Thymus (tissue), 11 donors: ENCODE results near the gene UXT. TPM values are rescaled to one million over a fixed set of nuclear protein-coding genes. Genes with fewer than 3 reads are reported as not detected.
"Not testable (repeated sequence)": the region's sequence is repeated elsewhere in the genome, so short reads cannot be mapped to it uniquely, and the experiment has no call there.

ENCODE experiments used
- DNase-seq, 9 donors: peaks; one replicate each; pipeline ENCODE4 v3.0.0-alpha.2; 2013; ENCODE audit warnings: low spot score in 9 of 9, low read depth in 6 of 9, missing footprints in 1 of 9
- H3K27ac ChIP-seq, 2 donors: one replicate each; pipeline ENCODE4 v1.5.1; 2013; ENCODE audit warnings: control low read depth in 1 of 2, low read depth in 1 of 2, low read length in 1 of 2, mild to moderate bottlenecking in 1 of 2, moderate library complexity in 1 of 2
- H3K27me3 ChIP-seq, 2 donors: one replicate each; pipeline ENCODE4 v1.5.1; 2013; ENCODE audit warnings: low read length in 1 of 2; ENCODE audit not compliant: control insufficient read depth in 2 of 2, insufficient read depth in 1 of 2
- H3K36me3 ChIP-seq, 2 donors: one replicate each; pipeline ENCODE4 v1.5.1; 2013; ENCODE audit warnings: low read length in 1 of 2, mild to moderate bottlenecking in 1 of 2, moderate library complexity in 1 of 2; ENCODE audit not compliant: control insufficient read depth in 2 of 2, insufficient read depth in 2 of 2
- H3K4me1 ChIP-seq, 2 donors: one replicate each; pipeline ENCODE4 v1.5.1; 2013; ENCODE audit warnings: low read length in 2 of 2; ENCODE audit not compliant: control insufficient read depth in 2 of 2, insufficient read depth in 2 of 2
- H3K4me3 ChIP-seq, 2 donors: one replicate each; pipeline ENCODE4 v1.5.1; 2013; ENCODE audit warnings: low read length in 2 of 2, control low read depth in 1 of 2, mild to moderate bottlenecking in 1 of 2
- H3K9me3 ChIP-seq, 2 donors: one replicate each; pipeline ENCODE4 v1.5.1; 2013; ENCODE audit warnings: low read length in 1 of 2, mild to moderate bottlenecking in 1 of 2; ENCODE audit not compliant: control insufficient read depth in 2 of 2, insufficient read depth in 1 of 2
- WGBS: extraction: QIAGEN DNeasy Blood & Tissue Kit; methylation state at CpG from one replicate; pipeline ENCODE4 v1.1.7; 2013; 5-methylcytosine and 5-hydroxymethylcytosine counted together
- polyA plus RNA-seq: library from polyadenylated mRNA; stranded (reverse); fragments of 200-250 nt; gene quantifications from one replicate; pipeline ENCODE4 v1.2.3, GENCODE V29; 2013
- total RNA-seq: library from RNA; stranded (reverse); fragments of 120-200 nt; gene quantifications from one replicate; pipeline ENCODE4 v1.2.4, GENCODE V29; 2013
- donor health status: healthy.

The UXT gene
- total and polyA plus RNA-seq, 2 donors, result 199 to 242 TPM

DNA sequence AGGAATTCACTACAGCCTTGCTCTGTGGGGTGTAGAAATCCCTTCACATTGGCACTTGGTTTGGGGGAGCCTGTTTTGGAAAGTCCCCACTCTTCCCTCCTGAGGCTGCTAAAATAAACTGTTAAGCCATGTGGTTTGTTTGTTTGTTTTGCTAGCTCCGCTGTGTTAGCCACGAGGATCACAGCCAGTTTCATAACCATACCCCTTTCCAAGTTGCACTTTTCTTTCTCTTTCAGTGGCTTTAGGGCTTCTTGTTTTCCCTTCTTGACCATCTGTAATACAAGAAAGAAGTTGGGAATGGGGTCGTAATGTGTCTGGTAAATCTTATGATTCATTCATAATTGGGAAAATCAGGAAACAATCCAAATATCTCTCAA is 24.8 kb upstream of the UXT start:
- Histone ChIP-seq H3K4me3 (no peak overlapping the region), H3K9me3 (no peaks in the 10 kb centered on the region), H3K27me3 (peaks cover 0 to 2% of the 10 kb centered on the region in 2 donors), H3K36me3 (no peaks in the 10 kb centered on the region), H3K4me1 (no peaks in the 10 kb centered on the region), H3K27ac (no peak overlapping the region)
- no peak for DNase-seq
- 79% methylated on average over 3 of the region's 3 CpGs for WGBS

DNA sequence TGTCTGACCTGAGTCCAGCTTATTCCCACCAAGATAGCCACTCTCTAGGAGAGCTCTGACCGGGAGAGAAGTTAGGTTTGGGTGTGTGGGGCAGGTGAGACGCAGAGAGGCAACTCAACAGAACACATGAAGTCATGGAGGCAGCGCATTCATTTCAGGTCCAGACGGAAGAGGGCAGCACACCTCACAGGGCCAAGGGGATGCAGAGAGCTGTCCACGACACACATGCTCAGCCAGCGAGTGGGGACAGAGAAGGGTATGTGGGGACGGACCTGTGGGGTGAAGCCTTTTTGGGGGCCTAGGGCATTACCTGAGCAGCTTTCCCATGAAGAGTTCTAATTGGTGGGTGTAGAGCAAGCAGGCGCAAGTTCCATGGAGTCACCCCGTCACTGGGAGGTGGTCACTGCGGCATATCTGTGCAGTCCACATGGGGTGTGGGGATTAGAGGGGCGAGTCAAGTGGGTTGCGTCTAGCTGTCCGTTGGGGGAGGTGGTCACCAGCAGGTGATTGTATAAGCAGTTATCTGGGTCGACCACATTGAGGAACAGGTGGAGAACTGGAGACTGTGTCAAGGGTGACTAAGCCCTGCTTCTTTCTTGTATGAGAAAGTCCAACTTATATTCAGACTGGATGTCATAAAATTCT is 24.3 kb upstream of the UXT start:
- H3K27me3 ChIP-seq, result peaks cover 0 to 2% of the 10 kb centered on the region in 2 donors
- 87% methylated on average over 14 of the region's 14 CpGs for WGBS

DNA sequence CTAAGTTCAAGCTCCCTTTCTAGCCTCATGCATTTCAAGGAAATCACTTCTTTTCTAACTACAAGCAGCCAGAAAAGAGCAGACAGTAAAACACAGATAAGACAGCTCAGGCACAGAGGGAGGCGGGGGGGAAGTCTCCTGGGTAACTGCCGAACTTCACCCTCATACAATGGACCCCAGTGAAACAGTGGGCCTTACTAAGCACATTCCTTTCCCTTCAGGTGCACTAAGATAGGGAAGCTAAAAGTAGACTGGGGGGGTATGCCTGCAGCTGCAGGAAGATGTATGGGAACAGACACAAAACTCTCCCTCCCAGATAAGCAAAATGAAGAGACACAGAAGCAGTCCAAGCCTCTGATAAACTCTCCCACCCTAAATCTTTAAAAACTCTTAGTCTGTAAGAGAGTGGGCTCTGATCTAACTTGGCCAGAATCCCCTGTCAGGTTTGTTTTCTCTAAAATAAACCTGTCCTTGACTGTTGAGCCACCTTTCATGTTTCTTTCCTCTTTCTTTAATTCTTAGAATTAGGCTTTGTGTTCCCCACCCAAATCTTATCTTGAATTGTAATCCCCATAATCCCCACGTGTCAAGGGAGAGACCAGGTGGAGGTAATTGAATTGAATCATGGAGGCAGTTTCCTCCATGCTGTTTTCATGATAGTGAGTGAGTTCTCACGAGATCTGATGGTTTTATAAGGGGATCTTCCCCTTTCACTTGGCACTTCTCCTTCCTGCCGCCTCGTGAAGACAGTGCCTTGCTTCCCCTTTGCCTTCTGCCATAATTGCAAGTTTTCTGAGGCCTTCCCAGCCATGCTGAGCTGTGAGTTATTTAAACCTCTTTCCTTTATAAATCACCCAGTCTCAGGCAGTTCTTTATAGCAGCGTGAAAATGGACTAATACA is 17.2 kb upstream of the UXT start:
- H3K4me1 ChIP-seq, H3K27me3 ChIP-seq, H3K9me3 ChIP-seq, H3K27ac ChIP-seq, H3K4me3 ChIP-seq, H3K36me3 ChIP-seq, DNase-seq: not testable (repeated sequence)
- WGBS, result 64% methylated on average over 7 of the region's 7 CpGs

More for the DNA sequence above, 24.3 kb upstream of the UXT start:
- Histone ChIP-seq H3K36me3 (no peaks in the 10 kb centered on the region), H3K4me3 (no peak overlapping the region), H3K27ac (no peak overlapping the region), H3K4me1 (no peaks in the 10 kb centered on the region), H3K9me3 (no peaks in the 10 kb centered on the region)
- DNase-seq, result no peak

DNA sequence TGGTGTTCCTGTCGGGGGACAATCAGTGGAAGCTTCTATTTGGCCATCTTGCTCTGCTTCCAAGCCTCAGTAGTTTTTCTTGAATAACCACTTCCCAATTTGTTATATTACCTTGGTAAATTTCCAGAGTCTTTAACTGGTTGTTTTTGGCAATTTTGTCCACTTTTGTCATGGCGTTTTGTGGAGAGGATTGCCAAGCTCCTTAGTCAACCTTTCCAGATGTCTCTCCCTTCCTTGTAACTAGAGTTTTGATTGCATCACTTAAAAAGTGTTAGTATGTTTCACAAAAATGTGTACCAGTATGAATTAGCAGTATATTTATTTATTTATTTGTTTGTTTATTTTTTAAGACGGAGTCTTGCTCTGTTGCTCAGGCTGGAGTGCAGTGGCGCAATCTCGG is 15.8 kb upstream of the UXT start:
- no peaks in the 10 kb centered on the region for H3K36me3 ChIP-seq
- no peak overlapping the region for H3K4me3 ChIP-seq
- H3K4me1 ChIP-seq, result no peaks in the 10 kb centered on the region
- 95% methylated on average over 5 of the region's 5 CpGs for WGBS
- H3K27me3 ChIP-seq, result no peaks in the 10 kb centered on the region
- no peak for DNase-seq
- H3K27ac ChIP-seq, result no peak overlapping the region
- no peaks in the 10 kb centered on the region for H3K9me3 ChIP-seq

DNA sequence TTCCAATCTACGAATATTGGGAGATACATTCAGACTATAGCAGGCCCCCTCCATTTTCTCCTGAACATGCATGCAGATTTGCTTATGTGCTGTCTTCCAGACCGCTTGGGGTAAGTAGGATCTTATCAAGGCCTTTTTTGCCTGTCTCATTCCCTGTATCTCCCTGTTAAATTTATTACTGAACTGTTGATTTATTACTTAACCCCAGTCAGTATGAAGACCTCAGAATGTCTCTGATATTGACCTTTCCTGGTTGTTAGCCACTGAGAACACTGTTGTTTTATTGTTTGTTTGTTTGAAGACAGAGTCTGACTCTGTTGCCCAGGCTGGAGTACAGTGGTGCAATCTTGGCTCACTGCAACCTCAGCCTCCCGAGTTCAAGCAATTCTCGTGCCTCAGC is 6.8 kb upstream of the UXT start:
- 99% methylated on average over 4 of the region's 4 CpGs for WGBS
- not testable (repeated sequence) for H3K36me3 ChIP-seq, H3K27me3 ChIP-seq, H3K9me3 ChIP-seq, H3K4me1 ChIP-seq, H3K27ac ChIP-seq, H3K4me3 ChIP-seq, DNase-seq

DNA sequence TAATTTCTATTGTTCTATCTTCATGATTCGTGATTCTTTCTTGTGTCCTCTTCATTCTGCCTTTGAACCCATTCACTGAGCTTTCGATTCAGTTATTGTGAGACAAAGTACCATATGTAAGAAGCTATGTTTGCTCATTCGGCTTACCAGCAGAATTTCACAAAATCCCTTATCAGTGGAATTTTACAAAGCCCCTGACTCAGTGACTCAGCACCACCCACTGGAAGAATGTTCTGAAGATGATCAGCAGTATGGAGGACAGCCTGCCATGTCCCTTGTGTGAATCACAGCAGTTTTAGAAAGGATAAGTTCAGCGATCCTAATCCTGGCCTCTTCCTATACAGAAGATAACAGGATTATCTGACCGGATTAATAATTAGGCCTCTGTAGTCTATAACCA is 5.8 kb upstream of the UXT start:
- H3K4me1 ChIP-seq, result peaks cover 0 to 2% of the 10 kb centered on the region in 2 donors
- WGBS, result 93% methylated on average over 5 of the region's 5 CpGs
- no peaks in the 10 kb centered on the region for H3K9me3 ChIP-seq
- DNase-seq, result no peak
- H3K27ac ChIP-seq, result peak overlapping the region in 1 of 2 donors; percentile 26
- H3K36me3 ChIP-seq, result no peaks in the 10 kb centered on the region
- no peak overlapping the region for H3K4me3 ChIP-seq
- no peaks in the 10 kb centered on the region for H3K27me3 ChIP-seq

DNA sequence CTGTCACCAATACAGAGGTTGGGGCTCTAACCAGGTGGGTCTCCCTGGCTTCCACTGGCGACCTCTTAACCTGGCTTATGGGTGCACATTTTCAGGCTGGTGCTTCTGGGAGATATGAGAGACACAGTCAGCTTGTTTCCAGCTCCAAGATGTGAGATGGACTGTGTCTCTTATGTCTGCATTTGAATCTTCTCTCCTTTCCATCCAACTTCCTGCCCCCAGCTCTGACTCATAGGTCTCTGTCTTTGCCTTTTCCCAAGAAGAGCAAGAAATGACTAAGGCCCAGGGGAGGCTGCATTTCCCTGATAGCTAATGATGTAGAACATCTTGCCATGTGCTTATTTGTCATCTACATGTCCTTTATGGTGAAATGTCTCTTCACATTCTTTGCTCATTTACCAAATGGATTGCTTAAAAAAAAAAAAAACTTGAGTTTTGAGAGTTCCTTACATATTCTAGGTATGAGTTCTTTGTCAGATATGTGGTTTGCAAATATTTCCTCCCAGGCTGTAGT is 3.2 kb upstream of the UXT start:
- DNase-seq, result no peak
- Histone ChIP-seq H3K27ac (no peak overlapping the region), H3K4me3 (no peak overlapping the region), H3K27me3 (no peaks in the 10 kb centered on the region), H3K9me3 (no peaks in the 10 kb centered on the region), H3K4me1 (peaks cover 0 to 5% of the 10 kb centered on the region in 2 donors), H3K36me3 (peaks cover 2 to 4% of the 10 kb centered on the region in 2 donors)
- WGBS, result 92% methylated on average over 1 of the region's 1 CpG

DNA sequence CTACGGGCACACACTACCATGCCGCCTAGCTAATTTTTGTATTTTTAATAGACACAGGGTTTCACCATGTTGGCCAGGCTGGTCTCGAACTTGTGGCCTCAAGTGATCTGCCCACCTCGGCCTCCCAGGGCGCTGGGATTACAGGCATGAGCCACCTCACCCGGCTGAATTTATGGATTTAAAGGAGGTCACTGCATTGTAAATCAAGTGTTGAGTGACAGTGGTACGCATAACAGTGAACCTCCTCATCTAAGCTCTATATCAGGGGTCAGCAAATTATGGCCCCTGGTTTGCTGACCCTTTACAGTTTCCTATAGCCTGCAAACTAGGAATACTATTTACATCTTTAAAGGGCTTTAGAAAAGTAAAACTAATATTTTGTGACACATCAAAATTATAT is 2.6 kb upstream of the UXT start:
- Histone ChIP-seq H3K9me3 (no peaks in the 10 kb centered on the region), H3K36me3 (peaks cover 9 to 10% of the 10 kb centered on the region in 2 donors), H3K4me1 (peaks cover 0 to 5% of the 10 kb centered on the region in 2 donors), H3K4me3 (no peak overlapping the region), H3K27me3 (no peaks in the 10 kb centered on the region), H3K27ac (no peak overlapping the region)
- WGBS, result 95% methylated on average over 7 of the region's 7 CpGs
- no peak for DNase-seq

DNA sequence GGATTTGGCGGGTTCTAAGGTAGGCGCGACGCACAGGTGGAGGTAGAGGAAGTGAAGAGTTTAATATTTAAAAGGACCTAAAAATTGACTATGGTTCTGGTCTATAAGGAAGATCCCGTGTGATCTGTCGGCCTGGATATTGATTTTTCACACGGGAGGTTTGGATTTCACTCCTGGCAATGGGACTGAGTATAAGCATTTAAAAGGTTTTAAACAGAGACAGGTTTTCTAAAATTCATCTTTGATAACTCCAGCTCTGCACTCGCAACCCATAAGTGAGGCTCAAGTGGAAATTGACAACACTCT is 394 bp upstream of the UXT start:
- H3K27ac ChIP-seq, result peak overlapping the region; percentile 96 to 97
- 28% methylated on average over 8 of the region's 8 CpGs for WGBS

More for the DNA sequence above, 394 bp upstream of the UXT start:
- no peaks in the 10 kb centered on the region for H3K27me3 ChIP-seq
- H3K4me3 ChIP-seq, result peak overlapping the region; percentile 58 to 71
- peaks cover 0 to 3% of the 10 kb centered on the region in 2 donors for H3K4me1 ChIP-seq
- no peak for DNase-seq
- H3K36me3 ChIP-seq, result peaks cover 18% of the 10 kb centered on the region in 2 donors
- no peaks in the 10 kb centered on the region for H3K9me3 ChIP-seq
